ENCODE data around the gene ZCRB1.

GRCh38 chr12:42343721-42344120, 17.8 kb upstream of the ZCRB1 start:
- no peak for TF ChIP-seq EGR1 (IDR thresholded peaks at IDR 0.05; ENCODE audit: low read depth in 2 of 2)
- TF ChIP-seq YY1 (IDR thresholded peaks at IDR 0.05) = no peak
- TF ChIP-seq CTCF (IDR thresholded peaks at IDR 0.05; ENCODE audit: low read depth, low read length, missing input control) = no peak
- no peak for TF ChIP-seq TAF1 (conservative IDR thresholded peaks at IDR 0.05)
- TF ChIP-seq REST (IDR thresholded peaks at IDR 0.05) = no peak
- TF ChIP-seq ATF3 (IDR thresholded peaks at IDR 0.05) = no peak
- TF ChIP-seq RAD21 (IDR thresholded peaks at IDR 0.05) = no peak
- TF ChIP-seq MAX (IDR thresholded peaks at IDR 0.05) = no peak
- TF ChIP-seq NR2F2 (IDR thresholded peaks at IDR 0.05) = no peak
- TF ChIP-seq GABPA (IDR thresholded peaks at IDR 0.05 in 1 of 2, conservative IDR thresholded peaks at IDR 0.05 in 1 of 2) = no peak
